ENCODE data around the gene RERE. TPM values are rescaled to one million over a fixed set of nuclear protein-coding genes. Genes with fewer than 3 reads are reported as not detected.
A peak's percentile ranks its signal among the peaks of the same experiment; 100 is the strongest.

The RERE gene
- 100 to 1,000 TPM; 102 to 108 TPM for total RNA-seq
- total RNA-seq: 39.9 to 61.4 reads per million in 2 donors

- H3K4me3 Mint-ChIP-seq: peak within 1 kb of the TSS; percentile 97
- ATAC-seq (peak; percentile 97), DNase-seq (peak; percentile 95 to 99 (median 96))
- H3K27ac Mint-ChIP-seq: peak within 1 kb of the TSS; percentile 97
- H3K36me3 Mint-ChIP-seq (ENCODE audit: low read depth): peaks cover 2% of the 10 kb centered on the region
- peaks cover 27% of the 10 kb centered on the region for H3K4me1 Mint-ChIP-seq
- peaks cover 7% of the 10 kb centered on the region for H3K27me3 Mint-ChIP-seq
- H3K9me3 ChIP-seq (ENCODE audit: control insufficient read depth, low read length, poor library complexity, severe bottlenecking): no peaks in the 10 kb centered on the region
Measured at GRCh38 chr1:8817412-8818324, at the start of gene RERE. TSS of gene RERE (minus strand) at chr1:8817640.

GRCh38 chr1:8866792-8867415 lies 49.5 kb upstream of the RERE start:
- peaks cover 16% of the 10 kb centered on the region for H3K4me1 Mint-ChIP-seq
- no peaks in the 10 kb centered on the region for H3K27me3 Mint-ChIP-seq
- no peak overlapping the region for H3K4me3 Mint-ChIP-seq
- ATAC-seq (no peak), DNase-seq (no peak)
- H3K36me3 Mint-ChIP-seq (ENCODE audit: low read depth): peaks cover 4% of the 10 kb centered on the region
- H3K9me3 ChIP-seq (ENCODE audit: control insufficient read depth, low read length, poor library complexity, severe bottlenecking): no peaks in the 10 kb centered on the region
- H3K27ac Mint-ChIP-seq: peak overlapping the region; percentile 54

GRCh38 chr1:8866173-8866791 lies 48.8 kb upstream of the RERE start:
- no peak overlapping the region for H3K4me3 Mint-ChIP-seq
- H3K27ac Mint-ChIP-seq: peak overlapping the region; percentile 54
- DNase-seq: no peak
- H3K9me3 ChIP-seq (ENCODE audit: control insufficient read depth, low read length, poor library complexity, severe bottlenecking): no peaks in the 10 kb centered on the region
- peaks cover 16% of the 10 kb centered on the region for H3K4me1 Mint-ChIP-seq
- H3K27me3 Mint-ChIP-seq: no peaks in the 10 kb centered on the region
- no peak for ATAC-seq
- peaks cover 4% of the 10 kb centered on the region for H3K36me3 Mint-ChIP-seq (ENCODE audit: low read depth)

GRCh38 chr1:8864713-8865344 lies 47.4 kb upstream of the RERE start:
- Mint-ChIP-seq H3K27me3 (no peaks in the 10 kb centered on the region), H3K4me1 (peaks cover 16% of the 10 kb centered on the region), H3K27ac (peak overlapping the region; percentile 6), H3K36me3 (ENCODE audit: low read depth) (peaks cover 4% of the 10 kb centered on the region), H3K4me3 (no peak overlapping the region)
- H3K9me3 ChIP-seq (ENCODE audit: control insufficient read depth, low read length, poor library complexity, severe bottlenecking): no peaks in the 10 kb centered on the region
- DNase-seq: no peak
- no peak for ATAC-seq

- Mint-ChIP-seq H3K36me3 (ENCODE audit: low read depth) (no peaks in the 10 kb centered on the region), H3K4me1 (peaks cover 15% of the 10 kb centered on the region), H3K27ac (peak overlapping the region; percentile 6), H3K4me3 (no peak overlapping the region), H3K27me3 (no peaks in the 10 kb centered on the region)
- DNase-seq (no peak), ATAC-seq (no peak)
- H3K9me3 ChIP-seq (ENCODE audit: control insufficient read depth, low read length, poor library complexity, severe bottlenecking): no peaks in the 10 kb centered on the region
Measured at GRCh38 chr1:8863794-8864233, 46.4 kb upstream of the RERE start.

- ATAC-seq: no peak
- no peak overlapping the region for H3K4me3 Mint-ChIP-seq
- no peaks in the 10 kb centered on the region for H3K36me3 Mint-ChIP-seq (ENCODE audit: low read depth)
- H3K27me3 Mint-ChIP-seq: no peaks in the 10 kb centered on the region
- H3K27ac Mint-ChIP-seq: peak overlapping the region; percentile 77
- no peak for DNase-seq
- H3K4me1 Mint-ChIP-seq: peaks cover 19% of the 10 kb centered on the region
- no peaks in the 10 kb centered on the region for H3K9me3 ChIP-seq (ENCODE audit: control insufficient read depth, low read length, poor library complexity, severe bottlenecking)
Measured at GRCh38 chr1:8863138-8863537, 45.7 kb upstream of the RERE start.

GRCh38 chr1:8862528-8862927 lies 45.1 kb upstream of the RERE start:
- H3K27ac Mint-ChIP-seq: peak overlapping the region; percentile 77
- no peak overlapping the region for H3K4me3 Mint-ChIP-seq
- H3K36me3 Mint-ChIP-seq (ENCODE audit: low read depth): no peaks in the 10 kb centered on the region
- peak in 1 of 3 donors; percentile 27 for DNase-seq
- H3K27me3 Mint-ChIP-seq: no peaks in the 10 kb centered on the region
- peaks cover 20% of the 10 kb centered on the region for H3K4me1 Mint-ChIP-seq
- no peaks in the 10 kb centered on the region for H3K9me3 ChIP-seq (ENCODE audit: control insufficient read depth, low read length, poor library complexity, severe bottlenecking)
- ATAC-seq: peak; percentile 54

GRCh38 chr1:8860738-8861516 lies 43.5 kb upstream of the RERE start:
- Mint-ChIP-seq H3K27ac (peak overlapping the region; percentile 85), H3K27me3 (no peaks in the 10 kb centered on the region), H3K4me1 (peaks cover 16% of the 10 kb centered on the region), H3K4me3 (no peak overlapping the region), H3K36me3 (ENCODE audit: low read depth) (no peaks in the 10 kb centered on the region)
- H3K9me3 ChIP-seq (ENCODE audit: control insufficient read depth, low read length, poor library complexity, severe bottlenecking): no peaks in the 10 kb centered on the region
- ATAC-seq (no peak), DNase-seq (no peak)

GRCh38 chr1:8858888-8859706 lies 41.7 kb upstream of the RERE start:
- DNase-seq: peak in 1 of 3 donors; percentile 33
- H3K9me3 ChIP-seq (ENCODE audit: control insufficient read depth, low read length, poor library complexity, severe bottlenecking): no peaks in the 10 kb centered on the region
- H3K4me1 Mint-ChIP-seq: peaks cover 16% of the 10 kb centered on the region
- no peaks in the 10 kb centered on the region for H3K27me3 Mint-ChIP-seq
- H3K36me3 Mint-ChIP-seq (ENCODE audit: low read depth): no peaks in the 10 kb centered on the region
- peak overlapping the region; percentile 36 for H3K4me3 Mint-ChIP-seq
- ATAC-seq: peak; percentile 80
- peak overlapping the region; percentile 59 for H3K27ac Mint-ChIP-seq

- Mint-ChIP-seq H3K4me1 (peaks cover 16% of the 10 kb centered on the region), H3K36me3 (ENCODE audit: low read depth) (no peaks in the 10 kb centered on the region), H3K27ac (no peak overlapping the region), H3K4me3 (peak overlapping the region; percentile 19), H3K27me3 (no peaks in the 10 kb centered on the region)
- DNase-seq: no peak
- ATAC-seq: peak; percentile 17
- H3K9me3 ChIP-seq (ENCODE audit: control insufficient read depth, low read length, poor library complexity, severe bottlenecking): no peaks in the 10 kb centered on the region
Measured at GRCh38 chr1:8858112-8858668, 40.8 kb upstream of the RERE start.

GRCh38 chr1:8856689-8857412 lies 39.4 kb upstream of the RERE start:
- Mint-ChIP-seq H3K4me1 (peaks cover 13% of the 10 kb centered on the region), H3K36me3 (ENCODE audit: low read depth) (no peaks in the 10 kb centered on the region), H3K27me3 (no peaks in the 10 kb centered on the region), H3K4me3 (no peak overlapping the region), H3K27ac (peak overlapping the region; percentile 27)
- ATAC-seq (no peak), DNase-seq (no peak)
- no peaks in the 10 kb centered on the region for H3K9me3 ChIP-seq (ENCODE audit: control insufficient read depth, low read length, poor library complexity, severe bottlenecking)
